K562 (cell line): Measurements from ENCODE around the gene TMEM50B. TPM values are rescaled to one million over a fixed set of nuclear protein-coding genes. Genes with fewer than 3 reads are reported as not detected.
A peak's percentile ranks its signal among the peaks of the same experiment; 100 is the strongest.

Source experiments
- CCAR2 ChIP-seq: fragments of 200-400 bp; formaldehyde crosslinking; IDR thresholded peaks from 2 replicates; pipeline ENCODE4 v1.6.1; 2017; ENCODE audit warnings: mild to moderate bottlenecking, low read depth, low read length
- CUX1 ChIP-seq: fragments of 200-800 bp; sonication (Bioruptor generic); IDR thresholded peaks from 2 replicates; pipeline ENCODE4 v1.6.1; 2016; ENCODE audit warnings: missing genetic modification characterization, missing compliant biosample characterization
- GMEB1 ChIP-seq: fragments of 250-450 bp; sonication (Bioruptor Pico); IDR thresholded peaks from 2 replicates; pipeline ENCODE4 v1.4.0; 2020; ENCODE audit warnings: mild to moderate bottlenecking
- HCFC1 ChIP-seq: IDR thresholded peaks from 2 replicates; pipeline ENCODE4 v1.6.1; 2012; ENCODE audit warnings: low read depth, low read length, improper control_type of control experiment
- NFIC ChIP-seq: fragments of 450-650 bp; IDR thresholded peaks from 2 replicates; pipeline ENCODE4 v1.6.1; 2017; ENCODE audit warnings: mild to moderate bottlenecking, inconsistent platforms
- PHB2 ChIP-seq: fragments of 450-650 bp; IDR thresholded peaks from 2 replicates; pipeline ENCODE4 v1.6.1; 2017; ENCODE audit warnings: low read depth
- TSHZ1 ChIP-seq: fragments of 250-450 bp; sonication (Bioruptor Pico); IDR thresholded peaks from 2 replicates; pipeline ENCODE4 v1.4.0; 2020; ENCODE audit warnings: mild to moderate bottlenecking, moderate library complexity
- XRCC4 ChIP-seq: IDR thresholded peaks from one replicate; pipeline ENCODE4 v1.6.1; 2011; ENCODE audit not compliant: insufficient read depth, insufficient read length; ENCODE audit errors: extremely low read depth
- ZHX1 ChIP-seq: fragments of 150-350 bp; conservative IDR thresholded peaks from 2 replicates; pipeline ENCODE4 v1.6.1; 2014; ENCODE audit warnings: low read length
- ZNF263 ChIP-seq: sonication (generic); formaldehyde crosslinking; IDR thresholded peaks from 2 replicates; pipeline ENCODE4 v1.8.0; 2022; ENCODE audit warnings: mild to moderate bottlenecking, missing genetic modification reagents, borderline replicate concordance
- ZNF3 ChIP-seq: fragments of 250-450 bp; sonication (Bioruptor Pico); IDR thresholded peaks from 2 replicates; pipeline ENCODE4 v1.5.0; 2021; ENCODE audit warnings: mild to moderate bottlenecking, moderate library complexity
- ZNF444 ChIP-seq: fragments of 250-450 bp; sonication (Bioruptor Pico); IDR thresholded peaks from 2 replicates; pipeline ENCODE4 v1.4.0; 2020; ENCODE audit warnings: mild to moderate bottlenecking, moderate library complexity
- ZNF511 ChIP-seq: sonication (generic); formaldehyde crosslinking; IDR thresholded peaks from 2 replicates; pipeline ENCODE4 v1.8.0; 2022; ENCODE audit warnings: mild to moderate bottlenecking, missing genetic modification reagents
- polyA plus RNA-seq, 8 experiments: library from polyadenylated mRNA; depleted of rRNA in 4 of 8; stranded (reverse) in 5 of 8; unstranded in 3 of 8; fragments of >200 nt; fragmentation: Nextera tagmentation in 2 of 8; fragmentation: Illumina TruSeq in 1 of 8; extraction: Ambion mirVana in 2 of 8; extraction: Trizol in 1 of 8; gene quantifications; 2 replicates each; pipeline versions ENCODE4 v1.2.1 to v1.2.3, GENCODE V29; 2011 to 2014; ENCODE audit warnings: inconsistent platforms in 1 of 8, missing spikeins in 1 of 8
- total RNA-seq, 7 experiments: library from RNA; depleted of rRNA in 6 of 7; stranded (reverse); fragments of >200 nt in 6 of 7; fragmentation: Illumina TruSeq in 2 of 7; extraction: Trizol in 2 of 7; gene quantifications; 2 replicates each; pipeline versions ENCODE4 v1.2.1 to v1.2.3, GENCODE V29; 2011 to 2021; ENCODE audit warnings: low replicate concordance in 1 of 7

Gene TMEM50B
- total and polyA plus RNA-seq, 9 of the 15 experiments (the other 6 are each of a cell fraction or from before 2014, with no cell fraction given): 20.5 to 64.6 (median 28.9) TPM

GRCh38 chr21:33479679-33480480, at the start of gene TMEM50B (continued):
- TF ChIP-seq CUX1 (no peak), XRCC4 (no peak), ZNF263 (CRISPR knock-in tag) (peak; percentile 39; the same call in 1 of the 2 replicates), TSHZ1 (no peak), ZNF444 (no peak), ZNF3 (no peak), ZNF511 (CRISPR knock-in tag) (peak; percentile 26; the same call in 1 of the 2 replicates), ZHX1 (0 out of 2 replicates have a peak, but pooled peaks have one; percentile 26), HCFC1 (peak; percentile 67), GMEB1 (peak; percentile 70), NFIC (peak; percentile 41; the same call in 1 of the 2 replicates), PHB2 (no peak), CCAR2 (no peak)
